ENCODE measurements around the gene PPP1R15A. TPM values are rescaled to one million over a fixed set of nuclear protein-coding genes. Genes with fewer than 3 reads are reported as not detected.
"Not testable (repeated sequence)": the region's sequence is repeated elsewhere in the genome, so short reads cannot be mapped to it uniquely, and the experiment has no call there.

The PPP1R15A gene
- total RNA-seq, 2 donors from 2014 or later: 130 to 153 TPM

- no peak for DNase-seq
- Mint-ChIP-seq H3K9me3 (no peaks in the 10 kb centered on the region), H3K36me3 (ENCODE audit: insufficient read depth in 2 of 2) (peaks cover 0 to 2% of the 10 kb centered on the region in 2 donors), H3K4me3 (no peak overlapping the region), H3K27ac (peak overlapping the region; percentile 2), H3K27me3 (ENCODE audit: low read depth) (peaks cover 17% of the 10 kb centered on the region), H3K4me1 (ENCODE audit: low read depth) (peaks cover 6% of the 10 kb centered on the region)
- ATAC-seq (replicated peaks in 1 of 2): no peak
These were observed 5.0 kb upstream of the PPP1R15A start for GRCh38 chr19:48867123-48867745.

- Mint-ChIP-seq H3K4me3 (no peak overlapping the region), H3K27ac (no peak overlapping the region), H3K27me3 (ENCODE audit: low read depth) (peaks cover 17% of the 10 kb centered on the region), H3K9me3 (no peaks in the 10 kb centered on the region), H3K36me3 (ENCODE audit: insufficient read depth in 2 of 2) (peaks cover 3 to 5% of the 10 kb centered on the region in 2 donors), H3K4me1 (ENCODE audit: low read depth) (peaks cover 6% of the 10 kb centered on the region)
- no peak for DNase-seq
- no peak for ATAC-seq (replicated peaks in 1 of 2)
These were observed 4.5 kb upstream of the PPP1R15A start for GRCh38 chr19:48867746-48868113.

GRCh38 chr19:48868114-48868886 is 3.9 kb upstream of the PPP1R15A start, which contains the start of gene PLEKHA4:
PLEKHA4 (minus strand) TSS chr19:48868617; CDS start chr19:48867620, 997 bp downstream.
- Mint-ChIP-seq H3K36me3 (ENCODE audit: insufficient read depth in 2 of 2) (peaks cover 9 to 11% of the 10 kb centered on the region in 2 donors), H3K27ac (no peak within 1 kb of the TSS), H3K4me1 (ENCODE audit: low read depth) (peaks cover 9% of the 10 kb centered on the region), H3K9me3 (no peaks in the 10 kb centered on the region), H3K4me3 (no peak within 1 kb of the TSS), H3K27me3 (ENCODE audit: low read depth) (peaks cover 17% of the 10 kb centered on the region)
- ATAC-seq (replicated peaks in 1 of 2): no peak
- no peak for DNase-seq

- H3K36me3 Mint-ChIP-seq (ENCODE audit: insufficient read depth in 2 of 2): peaks cover 24 to 25% of the 10 kb centered on the region in 2 donors
- ATAC-seq (replicated peaks in 1 of 2) (no peak), DNase-seq (no peak)
- no peaks in the 10 kb centered on the region for H3K9me3 Mint-ChIP-seq
- peaks cover 17% of the 10 kb centered on the region for H3K27me3 Mint-ChIP-seq (ENCODE audit: low read depth)
- no peak overlapping the region for H3K27ac Mint-ChIP-seq
- no peak overlapping the region for H3K4me3 Mint-ChIP-seq
- peaks cover 20% of the 10 kb centered on the region for H3K4me1 Mint-ChIP-seq (ENCODE audit: low read depth)
These were observed 2.2 kb upstream of the PPP1R15A start for GRCh38 chr19:48870048-48870447.

GRCh38 chr19:48871471-48872181 is 595 bp upstream of the PPP1R15A start:
- Mint-ChIP-seq H3K27ac (peak overlapping the region; percentile 96), H3K27me3 (ENCODE audit: low read depth) (peaks cover 17% of the 10 kb centered on the region), H3K4me3 (peak overlapping the region; percentile 98 to 99), H3K36me3 (ENCODE audit: insufficient read depth in 2 of 2) (peaks cover 34 to 40% of the 10 kb centered on the region in 2 donors), H3K4me1 (ENCODE audit: low read depth) (peaks cover 29% of the 10 kb centered on the region)
- not testable (repeated sequence) for ATAC-seq (replicated peaks in 1 of 2); DNase-seq; H3K9me3 Mint-ChIP-seq

GRCh38 chr19:48872884-48873475 is 759 bp downstream of the PPP1R15A start:
- Mint-ChIP-seq H3K4me3 (peak overlapping the region; percentile 98 to 99), H3K4me1 (ENCODE audit: low read depth) (peaks cover 37% of the 10 kb centered on the region), H3K27me3 (ENCODE audit: low read depth) (peaks cover 5% of the 10 kb centered on the region), H3K9me3 (no peaks in the 10 kb centered on the region), H3K36me3 (ENCODE audit: insufficient read depth in 2 of 2) (peaks cover 35 to 49% of the 10 kb centered on the region in 2 donors), H3K27ac (peak overlapping the region; percentile 96)
- DNase-seq (peak; percentile 76 to 87), ATAC-seq (replicated peaks in 1 of 2) (peak; percentile 43 to 47)

GRCh38 chr19:48873476-48874302 is 1.5 kb downstream of the PPP1R15A start:
- DNase-seq (peak in 1 of 2 donors; percentile 23), ATAC-seq (replicated peaks in 1 of 2) (no peak)
- Mint-ChIP-seq H3K4me3 (peak overlapping the region; percentile 98 to 99), H3K9me3 (no peaks in the 10 kb centered on the region), H3K36me3 (ENCODE audit: insufficient read depth in 2 of 2) (peaks cover 37 to 55% of the 10 kb centered on the region in 2 donors), H3K27ac (peak overlapping the region; percentile 96), H3K27me3 (ENCODE audit: low read depth) (no peaks in the 10 kb centered on the region), H3K4me1 (ENCODE audit: low read depth) (peaks cover 40% of the 10 kb centered on the region)

GRCh38 chr19:48874303-48875135 is 2.3 kb downstream of the PPP1R15A start:
- Mint-ChIP-seq H3K4me1 (ENCODE audit: low read depth) (peaks cover 42% of the 10 kb centered on the region), H3K4me3 (peak overlapping the region; percentile 98 to 99), H3K27ac (peak overlapping the region; percentile 96), H3K27me3 (ENCODE audit: low read depth) (no peaks in the 10 kb centered on the region), H3K9me3 (no peaks in the 10 kb centered on the region), H3K36me3 (ENCODE audit: insufficient read depth in 2 of 2) (peaks cover 37 to 57% of the 10 kb centered on the region in 2 donors)
- peak; percentile 2 to 3 for ATAC-seq (replicated peaks in 1 of 2)
- DNase-seq: peak; percentile 34 to 38

- H3K9me3 Mint-ChIP-seq: not testable (repeated sequence)
- DNase-seq: peak; percentile 67 to 78
These were observed 4.1 kb downstream of the PPP1R15A start for GRCh38 chr19:48876043-48876981.

GRCh38 chr19:48877855-48878195 is 5.6 kb downstream of the PPP1R15A start:
- H3K4me3 Mint-ChIP-seq: peak overlapping the region; percentile 1 to 36
- peaks cover 32 to 59% of the 10 kb centered on the region in 2 donors for H3K36me3 Mint-ChIP-seq (ENCODE audit: insufficient read depth in 2 of 2)
- peaks cover 42% of the 10 kb centered on the region for H3K4me1 Mint-ChIP-seq (ENCODE audit: low read depth)
- no peak for DNase-seq
- peak overlapping the region; percentile 6 for H3K27ac Mint-ChIP-seq
- no peaks in the 10 kb centered on the region for H3K9me3 Mint-ChIP-seq
- ATAC-seq (replicated peaks in 1 of 2): no peak
- H3K27me3 Mint-ChIP-seq (ENCODE audit: low read depth): no peaks in the 10 kb centered on the region

More at GRCh38 chr19:48876043-48876981, 4.1 kb downstream of the PPP1R15A start:
- peaks cover 37 to 58% of the 10 kb centered on the region in 2 donors for H3K36me3 Mint-ChIP-seq (ENCODE audit: insufficient read depth in 2 of 2)
- H3K27ac Mint-ChIP-seq: peak overlapping the region; percentile 96
- not testable (repeated sequence) for ATAC-seq (replicated peaks in 1 of 2); H3K27me3 Mint-ChIP-seq (ENCODE audit: low read depth)
- peak overlapping the region; percentile 98 to 99 for H3K4me3 Mint-ChIP-seq
- H3K4me1 Mint-ChIP-seq (ENCODE audit: low read depth): peaks cover 42% of the 10 kb centered on the region
